Measurements from ENCODE around the gene ELOVL4.

ELOVL4 gene

GRCh38 chr6:79909517-79909916 lies 37.8 kb downstream of the ELOVL4 start:
- H3K9me3 Mint-ChIP-seq, result no peaks in the 10 kb centered on the region
- no peak for TF ChIP-seq CTCF (IDR thresholded peaks at IDR 0.05)
- H3K4me3 Mint-ChIP-seq, result no peak overlapping the region
- DNase-seq, result no peak
- H3K36me3 Mint-ChIP-seq (ENCODE audit: low read depth), result no peaks in the 10 kb centered on the region
- H3K27me3 Mint-ChIP-seq (ENCODE audit: low read depth, poor library complexity), result peaks cover 10% of the 10 kb centered on the region
- no peak overlapping the region for H3K27ac Mint-ChIP-seq
- no peaks in the 10 kb centered on the region for H3K4me1 Mint-ChIP-seq

- no peak for DNase-seq
- Mint-ChIP-seq H3K27ac (no peak overlapping the region), H3K4me3 (no peak overlapping the region), H3K36me3 (ENCODE audit: low read depth) (no peaks in the 10 kb centered on the region), H3K27me3 (ENCODE audit: low read depth, poor library complexity) (peaks cover 10% of the 10 kb centered on the region), H3K4me1 (no peaks in the 10 kb centered on the region), H3K9me3 (no peaks in the 10 kb centered on the region)
- TF ChIP-seq CTCF (IDR thresholded peaks at IDR 0.05), result no peak
These were observed 45.3 kb downstream of the ELOVL4 start for GRCh38 chr6:79902046-79902445.

- H3K36me3 Mint-ChIP-seq (ENCODE audit: low read depth), result no peaks in the 10 kb centered on the region
- no peak for DNase-seq
- H3K9me3 Mint-ChIP-seq, result no peaks in the 10 kb centered on the region
- TF ChIP-seq CTCF (IDR thresholded peaks at IDR 0.05), result no peak
- H3K4me1 Mint-ChIP-seq, result no peaks in the 10 kb centered on the region
- H3K27me3 Mint-ChIP-seq (ENCODE audit: low read depth, poor library complexity), result peaks cover 3% of the 10 kb centered on the region
- no peak overlapping the region for H3K27ac Mint-ChIP-seq
- no peak overlapping the region for H3K4me3 Mint-ChIP-seq
These were observed 49.3 kb downstream of the ELOVL4 start for GRCh38 chr6:79898076-79898475.

GRCh38 chr6:79896075-79896449 lies 51.3 kb downstream of the ELOVL4 start:
- Mint-ChIP-seq H3K27ac (no peak overlapping the region), H3K27me3 (ENCODE audit: low read depth, poor library complexity) (no peaks in the 10 kb centered on the region), H3K4me1 (no peaks in the 10 kb centered on the region), H3K9me3 (peaks cover 10% of the 10 kb centered on the region), H3K36me3 (ENCODE audit: low read depth) (no peaks in the 10 kb centered on the region), H3K4me3 (no peak overlapping the region)
- no peak for TF ChIP-seq CTCF (IDR thresholded peaks at IDR 0.05)
- DNase-seq, result no peak

- Mint-ChIP-seq H3K9me3 (peaks cover 15% of the 10 kb centered on the region), H3K27ac (no peak overlapping the region), H3K4me1 (no peaks in the 10 kb centered on the region), H3K36me3 (ENCODE audit: low read depth) (no peaks in the 10 kb centered on the region), H3K4me3 (no peak overlapping the region), H3K27me3 (ENCODE audit: low read depth, poor library complexity) (no peaks in the 10 kb centered on the region)
- DNase-seq, result no peak
- TF ChIP-seq CTCF (IDR thresholded peaks at IDR 0.05), result no peak
These were observed 51.8 kb downstream of the ELOVL4 start for GRCh38 chr6:79895382-79896074.

- Mint-ChIP-seq H3K4me3 (no peak overlapping the region), H3K4me1 (no peaks in the 10 kb centered on the region), H3K27me3 (ENCODE audit: low read depth, poor library complexity) (no peaks in the 10 kb centered on the region), H3K36me3 (ENCODE audit: low read depth) (no peaks in the 10 kb centered on the region), H3K9me3 (peaks cover 21% of the 10 kb centered on the region), H3K27ac (no peak overlapping the region)
- no peak for DNase-seq
- no peak for TF ChIP-seq CTCF (IDR thresholded peaks at IDR 0.05)
These were observed 52.4 kb downstream of the ELOVL4 start for GRCh38 chr6:79894939-79895338.

All from nephron progenitor cell (in vitro differentiated cells).